Panc1 (cell line): Measurements from ENCODE around the gene CCDC183. TPM values are rescaled to one million over a fixed set of nuclear protein-coding genes. Genes with fewer than 3 reads are reported as not detected.

ENCODE experiments used
- ATAC-seq: fragments of 200-7000 bp; cut with Tn5 transposase; 2 replicates; pipeline ENCODE4 v1.9.1; 2020; ENCODE audit warnings: mild to moderate bottlenecking, moderate library complexity
- BruUV-seq: library from RNA; stranded (reverse); fragments of 400-500 nt; replicated peaks from 2 replicates; lab custom pipeline; 2021; lab: Mats Ljungman, UMichigan
- CTCF ChIA-PET: fragments of 300-600 bp; sonication (Branson Sonifier 250); formaldehyde crosslinking; loops from one replicate; lab custom pipeline; 2022; ENCODE audit warnings: antibody characterized with exemption; lab: Charles Lee
- POLR2A ChIA-PET: fragments of 300-600 bp; sonication (Branson Sonifier 250); formaldehyde crosslinking; loops from one replicate; lab custom pipeline; 2022; ENCODE audit warnings: antibody characterized with exemption; lab: Charles Lee
- DNase-seq: peaks from one replicate; pipeline ENCODE4 v3.0.0-alpha.2; 2010; ENCODE audit warnings: low read depth, low spot score
- H3K27ac ChIP-seq: 2 replicates; pipeline ENCODE4 v1.5.1; 2011; ENCODE audit warnings: mild to moderate bottlenecking, low read length, inconsistent platforms
- H3K27me3 ChIP-seq: fragments of 200-500 bp; sonication (Bioruptor generic); 2 replicates; pipeline ENCODE4 v1.6.0; 2014; ENCODE audit warnings: low read length, inconsistent platforms; ENCODE audit not compliant: control insufficient read depth, insufficient read depth
- H3K36me3 ChIP-seq: fragments of 200-500 bp; sonication (Bioruptor generic); 2 replicates; pipeline ENCODE4 v1.5.1; 2014; ENCODE audit warnings: inconsistent platforms, mild to moderate bottlenecking, low read length, moderate library complexity; ENCODE audit not compliant: control insufficient read depth, insufficient read depth
- H3K4me1 ChIP-seq: 2 replicates; pipeline ENCODE4 v1.5.1; 2011; ENCODE audit warnings: inconsistent platforms, mild to moderate bottlenecking, low read length, moderate library complexity; ENCODE audit not compliant: control insufficient read depth, insufficient read depth
- H3K4me3 ChIP-seq, 2 experiments: 2 replicates each; pipeline ENCODE4 v1.5.1; 2011 to 2012; ENCODE audit warnings: low read depth in 2 of 2, low read length in 2 of 2, mild to moderate bottlenecking in 2 of 2, inconsistent platforms in 1 of 2, moderate library complexity in 1 of 2
- H3K9me3 ChIP-seq: fragments of 200-500 bp; sonication (Bioruptor generic); 2 replicates; pipeline ENCODE4 v1.5.1; 2014; ENCODE audit warnings: low read depth, mild to moderate bottlenecking, inconsistent platforms, low read length, moderate library complexity; ENCODE audit not compliant: control insufficient read depth, insufficient read depth
- POLR2AphosphoS5 ChIP-seq: IDR thresholded peaks from 2 replicates; pipeline ENCODE4 v1.6.1; 2012; ENCODE audit warnings: mild to moderate bottlenecking, low read depth, low read length, moderate library complexity
- SIN3A ChIP-seq: IDR thresholded peaks from 2 replicates; pipeline ENCODE4 v1.6.1; 2012; ENCODE audit warnings: low read depth, mild to moderate bottlenecking, low read length, moderate library complexity, borderline replicate concordance; ENCODE audit not compliant: insufficient read depth
- TCF7L2 ChIP-seq: IDR thresholded peaks from 2 replicates; pipeline ENCODE4 v1.6.1; 2011; ENCODE audit warnings: mild to moderate bottlenecking, low read depth, low read length, inconsistent platforms
- in situ Hi-C: cut with HindIII; loops from 2 replicates; pipeline ENCODE4 v1.10.0; 2016; ENCODE audit warnings: low sequenced_read_pairs, low pct_unique_long_range_greater_than_20kb
- intact Hi-C: fragments of 100-400 bp; cut with micrococcal nuclease; formaldehyde crosslinking; loops from one replicate; pipeline ENCODE4 v1.10.0; 2022; ENCODE audit not compliant: unreplicated experiment
- total RNA-seq: library from RNA; stranded (reverse); gene quantifications from one replicate; pipeline ENCODE4 v1.2.1, GENCODE V29; 2021; ENCODE audit not compliant: unreplicated experiment
- TF ChIP-seq, protein P1 (sequence below), 2 experiments: IDR thresholded peaks; 2 replicates each; pipeline ENCODE4 v1.6.1; 2011 to 2012; ENCODE audit warnings: low read depth in 2 of 2, control low read depth in 1 of 2, low read length in 1 of 2, mild to moderate bottlenecking in 1 of 2, moderate library complexity in 1 of 2; ENCODE audit not compliant: insufficient read depth in 1 of 2
- TF ChIP-seq, protein P2 (sequence below): fragments of 450-650 bp; IDR thresholded peaks from 2 replicates; pipeline ENCODE4 v1.5.1; 2017; ENCODE audit warnings: mild to moderate bottlenecking

Gene CCDC183
- total RNA-seq, 1 experiment from 2014 or later, result 0.62 TPM

DNA sequence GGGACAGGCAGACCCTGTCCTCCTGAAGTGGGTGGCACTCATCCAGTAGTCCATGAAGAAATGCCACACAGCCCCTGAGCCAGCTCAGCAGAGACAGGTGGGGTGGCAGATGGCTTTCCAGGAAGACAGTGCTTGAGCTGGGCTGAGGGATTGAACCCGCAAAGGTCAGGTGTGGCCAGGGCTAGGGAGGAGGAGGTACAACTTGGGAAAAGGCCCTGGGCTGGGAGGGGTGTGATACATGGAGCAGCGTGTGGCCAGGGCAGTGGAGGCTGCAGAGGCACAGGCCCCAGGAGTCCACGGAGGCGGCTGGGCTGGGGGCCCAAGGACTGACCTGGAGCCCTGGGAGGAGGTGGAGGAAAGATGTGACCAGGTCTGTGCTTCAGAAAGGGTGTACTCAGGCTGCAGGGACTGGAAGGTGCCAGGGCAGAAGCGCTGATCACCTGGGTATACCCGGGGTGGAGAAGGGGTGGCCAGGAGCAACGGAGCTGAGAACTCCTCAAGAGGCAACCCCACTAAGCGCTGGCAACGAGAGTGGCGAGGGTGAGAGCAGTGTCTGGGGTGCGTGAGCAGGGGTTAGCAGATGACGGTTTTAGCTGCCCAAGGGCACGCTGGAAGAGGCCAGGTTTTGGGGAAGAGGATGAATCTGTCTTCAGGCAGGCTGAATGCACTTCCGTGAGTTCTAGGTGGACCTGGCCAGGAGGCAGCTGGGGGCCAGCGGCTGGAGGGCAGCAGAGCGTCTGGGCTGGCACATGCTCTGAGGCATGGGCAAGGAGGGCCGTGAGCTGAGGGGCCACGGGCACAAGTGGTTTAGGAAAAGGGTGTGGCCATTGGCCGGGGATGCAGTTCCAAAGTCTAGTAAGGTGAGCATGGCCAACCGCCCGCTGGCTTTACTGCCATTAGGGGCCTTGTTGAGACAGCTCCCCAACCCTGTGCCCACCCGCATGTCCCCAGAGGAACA, 7.7 kb downstream of the CCDC183 start:
- ChIA-PET POLR2A (no interaction called here), CTCF (no interaction called here)
- Histone ChIP-seq H3K4me1 (peaks cover 5% of the 10 kb centered on the region; the same call in 1 of the 2 replicates), H3K27ac (no peak overlapping the region), H3K9me3 (no peaks in the 10 kb centered on the region), H3K27me3 (no peaks in the 10 kb centered on the region), H3K36me3 (peaks cover 2% of the 10 kb centered on the region; the same call in 1 of the 2 replicates), H3K4me3 (no peak overlapping the region)
- BruUV-seq, result no TSS peak
- ATAC-seq, result no peak
- no peak for DNase-seq
- in situ Hi-C loops, result no loop called here
- TF ChIP-seq POLR2AphosphoS5 (0 out of 2 replicates have a peak, but pooled peaks have one; percentile 14), SIN3A (no peak)
- intact Hi-C loops, result no loop called here

DNA sequence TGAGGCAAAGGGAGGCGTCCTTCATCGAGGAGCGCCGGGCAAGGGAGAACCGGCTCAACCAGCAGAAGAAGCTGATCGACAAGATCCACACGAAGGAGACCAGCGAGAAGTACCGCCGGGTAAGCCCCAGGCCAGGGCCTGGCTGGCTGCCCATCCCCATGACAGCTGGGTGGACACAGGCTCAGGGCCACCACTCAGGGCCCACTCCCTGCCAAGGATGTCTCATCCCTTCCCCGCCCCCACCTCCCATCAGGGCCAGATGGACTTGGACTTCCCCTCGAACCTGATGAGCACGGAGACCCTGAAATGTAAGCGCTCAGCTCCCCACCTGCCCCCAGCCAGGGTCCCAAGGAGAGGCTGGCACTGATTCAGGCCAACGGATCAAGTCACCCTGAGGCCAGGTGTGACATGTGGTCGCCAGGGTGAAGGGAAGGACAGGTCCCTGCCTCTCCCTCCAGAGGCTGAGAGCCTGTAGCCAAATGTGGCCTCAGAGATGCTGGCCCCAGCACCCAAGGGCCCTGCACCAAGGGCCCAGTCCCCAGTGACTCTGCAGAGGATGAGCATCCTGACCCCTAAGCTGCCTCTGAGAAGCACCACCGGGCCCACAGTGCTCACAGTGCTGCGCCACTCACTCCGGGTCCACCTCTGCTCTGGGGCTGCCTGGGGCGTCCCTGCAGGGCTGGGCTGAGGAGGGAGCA, 8.5 kb downstream of the CCDC183 start:
- H3K4me3 ChIP-seq, result no peak overlapping the region
- ChIA-PET CTCF (no interaction called here), POLR2A (no interaction called here)
- intact Hi-C loops (no loop called here), in situ Hi-C loops (no loop called here)
- ATAC-seq (no peak), DNase-seq (no peak)
- no peak overlapping the region for H3K27ac ChIP-seq
- no peaks in the 10 kb centered on the region for H3K9me3 ChIP-seq
- H3K36me3 ChIP-seq, result peaks cover 2% of the 10 kb centered on the region; the same call in 1 of the 2 replicates
- H3K4me1 ChIP-seq, result peaks cover 11% of the 10 kb centered on the region
- TF ChIP-seq, protein P1, sequence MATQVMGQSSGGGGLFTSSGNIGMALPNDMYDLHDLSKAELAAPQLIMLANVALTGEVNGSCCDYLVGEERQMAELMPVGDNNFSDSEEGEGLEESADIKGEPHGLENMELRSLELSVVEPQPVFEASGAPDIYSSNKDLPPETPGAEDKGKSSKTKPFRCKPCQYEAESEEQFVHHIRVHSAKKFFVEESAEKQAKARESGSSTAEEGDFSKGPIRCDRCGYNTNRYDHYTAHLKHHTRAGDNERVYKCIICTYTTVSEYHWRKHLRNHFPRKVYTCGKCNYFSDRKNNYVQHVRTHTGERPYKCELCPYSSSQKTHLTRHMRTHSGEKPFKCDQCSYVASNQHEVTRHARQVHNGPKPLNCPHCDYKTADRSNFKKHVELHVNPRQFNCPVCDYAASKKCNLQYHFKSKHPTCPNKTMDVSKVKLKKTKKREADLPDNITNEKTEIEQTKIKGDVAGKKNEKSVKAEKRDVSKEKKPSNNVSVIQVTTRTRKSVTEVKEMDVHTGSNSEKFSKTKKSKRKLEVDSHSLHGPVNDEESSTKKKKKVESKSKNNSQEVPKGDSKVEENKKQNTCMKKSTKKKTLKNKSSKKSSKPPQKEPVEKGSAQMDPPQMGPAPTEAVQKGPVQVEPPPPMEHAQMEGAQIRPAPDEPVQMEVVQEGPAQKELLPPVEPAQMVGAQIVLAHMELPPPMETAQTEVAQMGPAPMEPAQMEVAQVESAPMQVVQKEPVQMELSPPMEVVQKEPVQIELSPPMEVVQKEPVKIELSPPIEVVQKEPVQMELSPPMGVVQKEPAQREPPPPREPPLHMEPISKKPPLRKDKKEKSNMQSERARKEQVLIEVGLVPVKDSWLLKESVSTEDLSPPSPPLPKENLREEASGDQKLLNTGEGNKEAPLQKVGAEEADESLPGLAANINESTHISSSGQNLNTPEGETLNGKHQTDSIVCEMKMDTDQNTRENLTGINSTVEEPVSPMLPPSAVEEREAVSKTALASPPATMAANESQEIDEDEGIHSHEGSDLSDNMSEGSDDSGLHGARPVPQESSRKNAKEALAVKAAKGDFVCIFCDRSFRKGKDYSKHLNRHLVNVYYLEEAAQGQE (IDR thresholded peaks at IDR 0.05; ENCODE audit: insufficient read depth in 1 of 2, low read depth in 2 of 2, low read length in 1 of 2), result no peak
- TF ChIP-seq POLR2AphosphoS5 (no peak), TCF7L2 (no peak), SIN3A (no peak)
- TF ChIP-seq, protein P2, sequence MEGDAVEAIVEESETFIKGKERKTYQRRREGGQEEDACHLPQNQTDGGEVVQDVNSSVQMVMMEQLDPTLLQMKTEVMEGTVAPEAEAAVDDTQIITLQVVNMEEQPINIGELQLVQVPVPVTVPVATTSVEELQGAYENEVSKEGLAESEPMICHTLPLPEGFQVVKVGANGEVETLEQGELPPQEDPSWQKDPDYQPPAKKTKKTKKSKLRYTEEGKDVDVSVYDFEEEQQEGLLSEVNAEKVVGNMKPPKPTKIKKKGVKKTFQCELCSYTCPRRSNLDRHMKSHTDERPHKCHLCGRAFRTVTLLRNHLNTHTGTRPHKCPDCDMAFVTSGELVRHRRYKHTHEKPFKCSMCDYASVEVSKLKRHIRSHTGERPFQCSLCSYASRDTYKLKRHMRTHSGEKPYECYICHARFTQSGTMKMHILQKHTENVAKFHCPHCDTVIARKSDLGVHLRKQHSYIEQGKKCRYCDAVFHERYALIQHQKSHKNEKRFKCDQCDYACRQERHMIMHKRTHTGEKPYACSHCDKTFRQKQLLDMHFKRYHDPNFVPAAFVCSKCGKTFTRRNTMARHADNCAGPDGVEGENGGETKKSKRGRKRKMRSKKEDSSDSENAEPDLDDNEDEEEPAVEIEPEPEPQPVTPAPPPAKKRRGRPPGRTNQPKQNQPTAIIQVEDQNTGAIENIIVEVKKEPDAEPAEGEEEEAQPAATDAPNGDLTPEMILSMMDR, result no peak
- no TSS peak for BruUV-seq
- H3K27me3 ChIP-seq, result no peaks in the 10 kb centered on the region
